ENCODE measurements around the gene HYAL2.

HYAL2 gene

DNA sequence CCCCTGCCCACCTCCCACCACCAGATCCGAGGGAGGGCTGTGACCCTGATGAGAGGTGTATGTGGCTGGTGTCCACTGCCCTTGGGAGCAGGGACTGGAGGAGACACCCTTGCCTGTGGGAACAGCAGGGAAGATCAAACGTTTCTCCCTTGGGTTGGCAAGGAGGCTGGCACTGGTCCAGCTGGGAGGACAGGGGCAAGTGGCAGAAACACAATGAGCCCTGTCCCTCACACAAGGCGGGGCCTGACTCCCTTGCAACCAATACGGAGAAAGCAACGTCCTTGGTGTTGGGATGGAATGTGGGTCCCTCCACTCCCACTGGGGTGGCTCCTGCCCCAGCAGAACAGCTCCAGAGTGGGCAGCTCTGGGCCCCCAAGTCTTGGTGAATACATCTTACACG lies 5.2 kb downstream of the HYAL2 start:
- no peak for TF ChIP-seq EZH2phosphoT487 (conservative IDR thresholded peaks at IDR 0.05; ENCODE audit: low read length)
- TF ChIP-seq, protein P1, sequence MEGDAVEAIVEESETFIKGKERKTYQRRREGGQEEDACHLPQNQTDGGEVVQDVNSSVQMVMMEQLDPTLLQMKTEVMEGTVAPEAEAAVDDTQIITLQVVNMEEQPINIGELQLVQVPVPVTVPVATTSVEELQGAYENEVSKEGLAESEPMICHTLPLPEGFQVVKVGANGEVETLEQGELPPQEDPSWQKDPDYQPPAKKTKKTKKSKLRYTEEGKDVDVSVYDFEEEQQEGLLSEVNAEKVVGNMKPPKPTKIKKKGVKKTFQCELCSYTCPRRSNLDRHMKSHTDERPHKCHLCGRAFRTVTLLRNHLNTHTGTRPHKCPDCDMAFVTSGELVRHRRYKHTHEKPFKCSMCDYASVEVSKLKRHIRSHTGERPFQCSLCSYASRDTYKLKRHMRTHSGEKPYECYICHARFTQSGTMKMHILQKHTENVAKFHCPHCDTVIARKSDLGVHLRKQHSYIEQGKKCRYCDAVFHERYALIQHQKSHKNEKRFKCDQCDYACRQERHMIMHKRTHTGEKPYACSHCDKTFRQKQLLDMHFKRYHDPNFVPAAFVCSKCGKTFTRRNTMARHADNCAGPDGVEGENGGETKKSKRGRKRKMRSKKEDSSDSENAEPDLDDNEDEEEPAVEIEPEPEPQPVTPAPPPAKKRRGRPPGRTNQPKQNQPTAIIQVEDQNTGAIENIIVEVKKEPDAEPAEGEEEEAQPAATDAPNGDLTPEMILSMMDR (IDR thresholded peaks at IDR 0.05; ENCODE audit: insufficient read depth, low read length, poor library complexity, severe bottlenecking) = no peak
- Histone ChIP-seq H3K27ac (ENCODE audit: low read depth, low read length) (no peak overlapping the region), H3K9me2 (replicated peaks; ENCODE audit: insufficient read depth, low read length) (no peaks in the 10 kb centered on the region), H3K4me2 (ENCODE audit: low read depth, low read length, poor library complexity, severe bottlenecking) (no peak overlapping the region), H3K9ac (ENCODE audit: low read length) (no peak overlapping the region), H3K79me2 (ENCODE audit: insufficient read depth, low read length) (no peaks in the 10 kb centered on the region), H3K4me3 (ENCODE audit: insufficient read depth, low read length, poor library complexity, severe bottlenecking) (no peak overlapping the region), H3K9me3 (ENCODE audit: insufficient read depth, low read length) (no peaks in the 10 kb centered on the region), H2AFZ (ENCODE audit: low read depth, low read length, severe bottlenecking) (no peak overlapping the region), H4K20me1 (ENCODE audit: low read depth, low read length) (no peaks in the 10 kb centered on the region), H3K36me3 (ENCODE audit: low read length) (no peaks in the 10 kb centered on the region), H3F3A (ENCODE audit: insufficient read depth) (0 out of 2 replicates have a peak, but pooled peaks cover 3% of the 10 kb centered on the region), H3K27me3 (ENCODE audit: low read length) (no peaks in the 10 kb centered on the region)

DNA sequence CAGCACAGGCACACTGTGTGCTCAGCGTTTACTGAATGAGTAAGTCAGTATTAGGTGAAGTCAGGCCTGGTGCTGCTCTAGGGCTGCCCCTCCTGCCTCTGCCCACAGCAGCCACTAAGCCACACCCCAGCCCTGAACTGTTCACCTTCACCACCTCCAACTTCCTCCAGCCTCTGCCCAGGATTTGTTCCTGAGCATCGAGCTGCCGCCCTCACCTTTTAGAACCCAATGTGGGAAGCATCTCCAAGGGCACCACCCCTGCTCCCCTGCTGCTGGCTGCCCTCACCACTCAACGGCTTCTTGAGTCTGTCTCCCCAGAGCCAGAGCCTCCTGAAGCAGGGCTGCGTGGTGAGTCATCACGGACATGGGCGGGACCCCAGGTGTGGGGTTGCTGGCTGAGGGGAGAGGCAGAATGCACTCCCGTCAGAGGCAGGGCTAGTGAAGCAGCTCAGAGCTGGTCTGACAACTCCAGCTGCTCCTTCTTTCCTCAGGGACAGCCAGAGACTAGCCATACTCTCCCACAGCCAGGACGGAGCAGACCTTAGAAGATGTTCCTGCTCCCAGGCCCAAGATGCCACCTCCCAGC lies 5.8 kb downstream of the HYAL2 start:
- Histone ChIP-seq H3K36me3 (ENCODE audit: low read length) (no peaks in the 10 kb centered on the region), H3K4me3 (ENCODE audit: insufficient read depth, low read length, poor library complexity, severe bottlenecking) (no peak overlapping the region), H3K9me2 (replicated peaks; ENCODE audit: insufficient read depth, low read length) (no peaks in the 10 kb centered on the region), H4K20me1 (ENCODE audit: low read depth, low read length) (no peaks in the 10 kb centered on the region), H3K4me2 (ENCODE audit: low read depth, low read length, poor library complexity, severe bottlenecking) (no peak overlapping the region), H2AFZ (ENCODE audit: low read depth, low read length, severe bottlenecking) (no peak overlapping the region), H3K9ac (ENCODE audit: low read length) (no peak overlapping the region), H3K79me2 (ENCODE audit: insufficient read depth, low read length) (no peaks in the 10 kb centered on the region), H3K9me3 (ENCODE audit: insufficient read depth, low read length) (no peaks in the 10 kb centered on the region), H3F3A (ENCODE audit: insufficient read depth) (0 out of 2 replicates have a peak, but pooled peaks cover 3% of the 10 kb centered on the region), H3K27ac (ENCODE audit: low read depth, low read length) (no peak overlapping the region), H3K27me3 (ENCODE audit: low read length) (no peaks in the 10 kb centered on the region)
- TF ChIP-seq, protein P1 (IDR thresholded peaks at IDR 0.05; ENCODE audit: insufficient read depth, low read length, poor library complexity, severe bottlenecking) = no peak
- no peak for TF ChIP-seq EZH2phosphoT487 (conservative IDR thresholded peaks at IDR 0.05; ENCODE audit: low read length)

DNA sequence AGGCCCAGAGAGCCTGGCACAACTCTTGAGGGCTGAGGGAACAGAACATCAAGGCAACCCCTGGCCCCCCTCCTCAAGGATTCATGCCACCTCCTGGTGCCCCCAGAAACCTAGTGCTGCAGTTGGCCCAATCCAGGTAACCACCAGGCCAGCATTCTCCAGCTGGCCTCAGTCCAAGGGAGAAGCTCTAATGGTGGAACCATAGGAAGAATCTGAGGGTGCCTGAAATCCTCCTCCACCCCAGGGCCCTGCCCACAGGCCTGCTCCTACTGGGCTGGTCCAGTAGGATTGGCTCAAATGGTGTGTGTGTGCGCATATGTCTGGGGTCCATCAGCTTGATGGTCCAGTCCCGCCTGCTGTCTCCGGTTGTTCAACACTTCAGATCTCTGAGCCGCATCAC lies 7.7 kb downstream of the HYAL2 start:
- no peaks in the 10 kb centered on the region for H3K9me2 ChIP-seq (replicated peaks; ENCODE audit: insufficient read depth, low read length)

More for the DNA sequence above, 7.7 kb downstream of the HYAL2 start:
- Histone ChIP-seq H3K36me3 (ENCODE audit: low read length) (no peaks in the 10 kb centered on the region), H3K9me3 (ENCODE audit: insufficient read depth, low read length) (0 out of 2 replicates have a peak, but pooled peaks cover 1% of the 10 kb centered on the region), H3K9ac (ENCODE audit: low read length) (no peak overlapping the region), H3F3A (ENCODE audit: insufficient read depth) (peaks cover 4% of the 10 kb centered on the region; the same call in 1 of the 2 replicates), H3K27me3 (ENCODE audit: low read length) (no peaks in the 10 kb centered on the region), H3K79me2 (ENCODE audit: insufficient read depth, low read length) (no peaks in the 10 kb centered on the region), H3K4me3 (ENCODE audit: insufficient read depth, low read length, poor library complexity, severe bottlenecking) (no peak overlapping the region), H4K20me1 (ENCODE audit: low read depth, low read length) (no peaks in the 10 kb centered on the region), H3K27ac (ENCODE audit: low read depth, low read length) (no peak overlapping the region), H2AFZ (ENCODE audit: low read depth, low read length, severe bottlenecking) (no peak overlapping the region), H3K4me2 (ENCODE audit: low read depth, low read length, poor library complexity, severe bottlenecking) (no peak overlapping the region)
- TF ChIP-seq EZH2phosphoT487 (conservative IDR thresholded peaks at IDR 0.05; ENCODE audit: low read length) = no peak
- TF ChIP-seq, protein P1 (IDR thresholded peaks at IDR 0.05; ENCODE audit: insufficient read depth, low read length, poor library complexity, severe bottlenecking) = no peak
